NCI-H187 treated with DMSO at 0.1 percent for 48 hours (cell line): ENCODE data around the gene ANO4.

ENCODE experiments used
- DNase-seq: peaks from one replicate; lab custom pipeline; 2025; lab: John Stamatoyannopoulos, UW

Gene ANO4

GRCh38 chr12:100794441-100795173, at the start of gene ANO4:
Gene ANO4, plus strand, starts transcription at chr12:100794776. Its CDS starts 107,010 bp downstream, at chr12:100901786.
- peak; percentile 46 for DNase-seq

GRCh38 chr12:100745378-100746071, 49.1 kb upstream of the ANO4 start:
- no peak for DNase-seq

- no peak for DNase-seq
Measured at GRCh38 chr12:100752841-100753240, 41.7 kb upstream of the ANO4 start.

- no peak for DNase-seq
Measured at GRCh38 chr12:100753837-100754236, 40.7 kb upstream of the ANO4 start.

GRCh38 chr12:100755186-100755585, 39.4 kb upstream of the ANO4 start:
- no peak for DNase-seq

- DNase-seq = no peak
Measured at GRCh38 chr12:100758083-100758482, 36.5 kb upstream of the ANO4 start.

GRCh38 chr12:100767371-100767770, 27.2 kb upstream of the ANO4 start:
- DNase-seq = no peak

- no peak for DNase-seq
Measured at GRCh38 chr12:100767950-100768349, 26.6 kb upstream of the ANO4 start.

- DNase-seq = no peak
Measured at GRCh38 chr12:100778967-100779590, 15.5 kb upstream of the ANO4 start.

- DNase-seq = no peak
Measured at GRCh38 chr12:100789146-100789545, 5.4 kb upstream of the ANO4 start.

- DNase-seq = no peak
Measured at GRCh38 chr12:100789975-100790374, 4.6 kb upstream of the ANO4 start.

- no peak for DNase-seq
Measured at GRCh38 chr12:100790552-100790951, 4.0 kb upstream of the ANO4 start.

- DNase-seq = no peak
Measured at GRCh38 chr12:100793182-100793581, 1.4 kb upstream of the ANO4 start.

GRCh38 chr12:100795174-100795799, 711 bp downstream of the ANO4 start:
- DNase-seq = no peak

- DNase-seq = no peak
Measured at GRCh38 chr12:100795800-100796179, 1.2 kb downstream of the ANO4 start.

GRCh38 chr12:100796621-100797020, 2.0 kb downstream of the ANO4 start:
- no peak for DNase-seq

- no peak for DNase-seq
Measured at GRCh38 chr12:100797246-100797645, 2.7 kb downstream of the ANO4 start.

- no peak for DNase-seq
Measured at GRCh38 chr12:100797786-100798185, 3.2 kb downstream of the ANO4 start.

GRCh38 chr12:100798286-100799160, 3.9 kb downstream of the ANO4 start:
- DNase-seq = no peak

- DNase-seq = no peak
Measured at GRCh38 chr12:100799770-100800169, 5.2 kb downstream of the ANO4 start.

- no peak for DNase-seq
Measured at GRCh38 chr12:100800723-100801122, 6.1 kb downstream of the ANO4 start.

GRCh38 chr12:100801320-100801719, 6.7 kb downstream of the ANO4 start:
- DNase-seq = no peak
